ENCODE data around the gene ABCA4. TPM values are rescaled to one million over a fixed set of nuclear protein-coding genes. Genes with fewer than 3 reads are reported as not detected.

Gene ABCA4
- total RNA-seq, 4 donors from 2014 or later, result 0.19 to 1.7 (median 0.45) TPM

DNA sequence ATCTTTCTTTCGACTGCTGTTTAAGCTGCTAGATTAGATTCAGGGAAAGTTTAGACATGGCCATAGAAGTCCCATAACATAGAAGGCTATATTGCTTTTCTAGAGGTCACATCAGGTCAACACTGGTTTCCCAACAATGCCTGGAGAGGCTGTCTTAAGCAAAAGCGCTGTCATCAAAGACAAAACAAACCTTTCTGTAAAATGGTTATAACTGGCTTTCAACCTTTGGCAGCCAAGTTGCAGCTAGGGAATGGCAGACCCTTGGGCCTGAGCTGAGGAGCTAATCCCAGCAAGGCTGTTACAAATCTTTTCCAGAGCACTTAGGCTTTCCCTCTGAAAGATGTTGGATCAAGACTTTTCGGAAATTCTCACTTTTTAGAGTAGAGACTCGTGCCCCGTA, 11.2 kb upstream of the ABCA4 start:
- no peak overlapping the region for H3K27ac ChIP-seq (replicated peaks in 1 of 4)
- TF ChIP-seq POLR2A (IDR thresholded peaks at IDR 0.05; ENCODE audit: low read depth) (no peak), EP300 (IDR thresholded peaks at IDR 0.05) (no peak), POLR2AphosphoS5 (IDR thresholded peaks at IDR 0.05) (no peak)
- TF ChIP-seq, protein P1, sequence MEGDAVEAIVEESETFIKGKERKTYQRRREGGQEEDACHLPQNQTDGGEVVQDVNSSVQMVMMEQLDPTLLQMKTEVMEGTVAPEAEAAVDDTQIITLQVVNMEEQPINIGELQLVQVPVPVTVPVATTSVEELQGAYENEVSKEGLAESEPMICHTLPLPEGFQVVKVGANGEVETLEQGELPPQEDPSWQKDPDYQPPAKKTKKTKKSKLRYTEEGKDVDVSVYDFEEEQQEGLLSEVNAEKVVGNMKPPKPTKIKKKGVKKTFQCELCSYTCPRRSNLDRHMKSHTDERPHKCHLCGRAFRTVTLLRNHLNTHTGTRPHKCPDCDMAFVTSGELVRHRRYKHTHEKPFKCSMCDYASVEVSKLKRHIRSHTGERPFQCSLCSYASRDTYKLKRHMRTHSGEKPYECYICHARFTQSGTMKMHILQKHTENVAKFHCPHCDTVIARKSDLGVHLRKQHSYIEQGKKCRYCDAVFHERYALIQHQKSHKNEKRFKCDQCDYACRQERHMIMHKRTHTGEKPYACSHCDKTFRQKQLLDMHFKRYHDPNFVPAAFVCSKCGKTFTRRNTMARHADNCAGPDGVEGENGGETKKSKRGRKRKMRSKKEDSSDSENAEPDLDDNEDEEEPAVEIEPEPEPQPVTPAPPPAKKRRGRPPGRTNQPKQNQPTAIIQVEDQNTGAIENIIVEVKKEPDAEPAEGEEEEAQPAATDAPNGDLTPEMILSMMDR (IDR thresholded peaks at IDR 0.05), result no peak
- no peaks in the 10 kb centered on the region for H3K27me3 ChIP-seq
- intact Hi-C loops (cut with DNase I), result no loop called here
- H3K4me1 ChIP-seq, result no peaks in the 10 kb centered on the region
- WGBS, result 96% methylated on average over 5 of the region's 5 CpGs
- no peak overlapping the region for H3K4me3 ChIP-seq
- H3K36me3 ChIP-seq, result no peaks in the 10 kb centered on the region
- peaks cover 0 to 10% (median 4%) of the 10 kb centered on the region in 4 donors for H3K9me3 ChIP-seq
- peak; percentile 29 for DNase-seq (ENCODE audit: extremely low spot score)

GRCh38 chr1:94130851-94131595, 10.1 kb upstream of the ABCA4 start:
- no peaks in the 10 kb centered on the region for H3K36me3 ChIP-seq
- DNase-seq (ENCODE audit: extremely low spot score), result peak; percentile 74
- H3K27ac ChIP-seq (replicated peaks in 1 of 4), result no peak overlapping the region
- 83% methylated on average over 8 of the region's 8 CpGs for whole genome bisulfite sequencing
- H3K27me3 ChIP-seq, result no peaks in the 10 kb centered on the region
- intact Hi-C loops (cut with DNase I), result no loop called here
- TF ChIP-seq EP300 (IDR thresholded peaks at IDR 0.05) (no peak), POLR2A (IDR thresholded peaks at IDR 0.05; ENCODE audit: low read depth) (no peak), POLR2AphosphoS5 (IDR thresholded peaks at IDR 0.05) (no peak)
- TF ChIP-seq, protein P1 (IDR thresholded peaks at IDR 0.05), result no peak
- no peak overlapping the region for H3K4me3 ChIP-seq
- H3K9me3 ChIP-seq, result peaks cover 0 to 10% (median 4%) of the 10 kb centered on the region in 4 donors
- peaks cover 0 to 2% (median 0%) of the 10 kb centered on the region in 4 donors for H3K4me1 ChIP-seq

DNA sequence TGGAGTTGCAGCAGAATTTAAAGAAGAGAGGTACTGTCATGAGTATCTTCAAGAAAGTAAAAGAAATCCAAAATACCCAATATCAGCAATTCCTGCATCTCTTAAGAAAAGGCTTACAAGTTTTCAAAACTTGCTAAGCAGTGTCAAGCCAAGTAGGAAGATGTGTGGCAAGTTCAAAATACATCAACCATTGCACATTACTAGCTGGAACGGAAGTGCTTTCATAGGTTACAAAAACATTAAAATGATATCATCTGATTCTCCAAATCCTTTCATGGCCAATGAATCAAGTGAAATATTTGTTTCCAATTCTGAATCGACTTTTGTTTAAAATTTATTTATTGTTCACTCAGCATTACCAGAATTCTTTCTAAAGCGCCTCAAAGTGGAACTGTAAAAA, 5.7 kb upstream of the ABCA4 start:
- no peak overlapping the region for H3K27ac ChIP-seq (replicated peaks in 1 of 4)
- H3K36me3 ChIP-seq, result no peaks in the 10 kb centered on the region
- no peaks in the 10 kb centered on the region for H3K9me3 ChIP-seq
- no peaks in the 10 kb centered on the region for H3K27me3 ChIP-seq
- peak; percentile 2 for DNase-seq (ENCODE audit: extremely low spot score)
- peaks cover 0 to 4% (median 0%) of the 10 kb centered on the region in 4 donors for H3K4me1 ChIP-seq
- no peak for TF ChIP-seq POLR2AphosphoS5 (IDR thresholded peaks at IDR 0.05)
- TF ChIP-seq, protein P1 (IDR thresholded peaks at IDR 0.05), result no peak
- no peak for TF ChIP-seq EP300 (IDR thresholded peaks at IDR 0.05)
- no peak for TF ChIP-seq POLR2A (IDR thresholded peaks at IDR 0.05; ENCODE audit: low read depth)
- intact Hi-C loops (cut with DNase I), result no loop called here
- H3K4me3 ChIP-seq, result no peak overlapping the region
- WGBS, result 70% methylated on average over 3 of the region's 3 CpGs

- Histone ChIP-seq H3K4me3 (no peak overlapping the region), H3K27me3 (peaks cover 0 to 5% (median 0%) of the 10 kb centered on the region in 4 donors), H3K27ac (replicated peaks in 1 of 4) (no peak overlapping the region), H3K9me3 (no peaks in the 10 kb centered on the region), H3K36me3 (no peaks in the 10 kb centered on the region), H3K4me1 (peaks cover 0 to 4% (median 0%) of the 10 kb centered on the region in 4 donors)
- intact Hi-C loops (cut with DNase I), result no loop called here
- no peak for TF ChIP-seq POLR2AphosphoS5 (IDR thresholded peaks at IDR 0.05)
- TF ChIP-seq EP300 (IDR thresholded peaks at IDR 0.05), result no peak
- no peak for TF ChIP-seq POLR2A (IDR thresholded peaks at IDR 0.05; ENCODE audit: low read depth)
- TF ChIP-seq, protein P1 (IDR thresholded peaks at IDR 0.05), result no peak
- DNase-seq (ENCODE audit: extremely low spot score), result peak; percentile 60
- 70% methylated on average over 6 of the region's 6 CpGs for WGBS
These were observed 4.9 kb upstream of the ABCA4 start for GRCh38 chr1:94125551-94126514.

Measured in esophagus muscularis mucosa (tissue), 4 donors.